GM12878 (cell line): ENCODE results near the gene FAM193A. TPM values are rescaled to one million over a fixed set of nuclear protein-coding genes. Genes with fewer than 3 reads are reported as not detected.
A peak's percentile ranks its signal among the peaks of the same experiment; 100 is the strongest.

Source experiments
- ATF3 ChIP-seq: IDR thresholded peaks from 2 replicates; pipeline ENCODE4 v1.6.1; 2011; ENCODE audit warnings: low read depth, mild to moderate bottlenecking, low read length, moderate library complexity, borderline replicate concordance; ENCODE audit errors: extremely low read depth
- ATF7 ChIP-seq: fragments of 450-650 bp; IDR thresholded peaks from 2 replicates; pipeline ENCODE4 v1.6.1; 2016; ENCODE audit warnings: low read depth, mild to moderate bottlenecking
- BMI1 ChIP-seq: fragments of 450-650 bp; IDR thresholded peaks from 2 replicates; pipeline ENCODE4 v1.6.1; 2016; ENCODE audit warnings: mild to moderate bottlenecking, moderate library complexity, borderline replicate concordance
- CEBPB ChIP-seq, 2 experiments: fragments of 150-350 bp in 1 of 2; IDR thresholded peaks; 2 replicates each; pipeline ENCODE4 v1.6.1; 2012 to 2014; ENCODE audit warnings: low read depth in 2 of 2, low read length in 2 of 2, borderline replicate concordance in 1 of 2, inconsistent platforms in 1 of 2
- CHD2 ChIP-seq: IDR thresholded peaks from 2 replicates; pipeline ENCODE4 v1.6.1; 2011; ENCODE audit warnings: low read depth, low read length, improper control_type of control experiment, borderline replicate concordance
- CREM ChIP-seq: IDR thresholded peaks from 2 replicates; pipeline ENCODE4 v1.6.1; 2014; ENCODE audit warnings: antibody characterized with exemption, low read depth
- E4F1 ChIP-seq: fragments of 450-650 bp; IDR thresholded peaks from 2 replicates; pipeline ENCODE4 v1.6.1; 2018; ENCODE audit warnings: borderline replicate concordance, mild to moderate bottlenecking; ENCODE audit not compliant: partially characterized antibody
- EGR1 ChIP-seq, 2 experiments: IDR thresholded peaks; 1 replicate in 1 of 2; 2 replicates in 1 of 2; pipeline ENCODE4 v1.6.1; 2011 to 2012; ENCODE audit warnings: low read depth in 2 of 2, low read length in 2 of 2, borderline replicate concordance in 1 of 2, mild to moderate bottlenecking in 1 of 2, moderate library complexity in 1 of 2
- ELK1 ChIP-seq: IDR thresholded peaks from 2 replicates; pipeline ENCODE4 v1.6.1; 2012; ENCODE audit warnings: low read depth, low read length, improper control_type of control experiment
- IRF5 ChIP-seq: fragments of 450-650 bp; IDR thresholded peaks from 2 replicates; pipeline ENCODE4 v1.6.1; 2017; ENCODE audit warnings: borderline replicate concordance
- LARP7 ChIP-seq: fragments of 450-650 bp; IDR thresholded peaks from 2 replicates; pipeline ENCODE4 v1.6.1; 2017; ENCODE audit warnings: mild to moderate bottlenecking
- MTA3 ChIP-seq: IDR thresholded peaks from 2 replicates; pipeline ENCODE4 v1.6.1; 2012; ENCODE audit warnings: low read length, inconsistent platforms, borderline replicate concordance
- MYC ChIP-seq: IDR thresholded peaks from 2 replicates; pipeline ENCODE4 v1.6.1; 2011; ENCODE audit warnings: mild to moderate bottlenecking, low read length, moderate library complexity, inconsistent platforms; ENCODE audit not compliant: insufficient read depth, insufficient replicate concordance, insufficient read length, severe bottlenecking
- NFIC ChIP-seq: IDR thresholded peaks from 2 replicates; pipeline ENCODE4 v1.6.1; 2012; ENCODE audit warnings: low read depth, mild to moderate bottlenecking, inconsistent platforms, low read length, moderate library complexity
- NFYB ChIP-seq: IDR thresholded peaks from 2 replicates; pipeline ENCODE4 v1.6.1; 2011; ENCODE audit warnings: low read depth, mild to moderate bottlenecking, low read length, improper control_type of control experiment, moderate library complexity; ENCODE audit not compliant: insufficient read depth
- PAX5 ChIP-seq: IDR thresholded peaks from 2 replicates; pipeline ENCODE4 v1.6.1; 2011; ENCODE audit warnings: low read depth, low read length, borderline replicate concordance
- POU2F2 ChIP-seq: IDR thresholded peaks from 3 replicates; pipeline ENCODE4 v1.6.1; 2011; ENCODE audit warnings: low read depth, mild to moderate bottlenecking, low read length, borderline replicate concordance
- RAD21 ChIP-seq: IDR thresholded peaks from 2 replicates; pipeline ENCODE4 v1.6.1; 2011; ENCODE audit warnings: mild to moderate bottlenecking, low read depth, low read length, moderate library complexity; ENCODE audit not compliant: insufficient read depth
- RBBP5 ChIP-seq: fragments of 200-600 bp; sonication (generic); conservative IDR thresholded peaks from 2 replicates; pipeline ENCODE4 v1.6.1; 2016
- RUNX3 ChIP-seq: IDR thresholded peaks from 2 replicates; pipeline ENCODE4 v1.6.1; 2012; ENCODE audit warnings: low read length, inconsistent platforms
- SP1 ChIP-seq: IDR thresholded peaks from one replicate; pipeline ENCODE4 v1.6.1; 2011; ENCODE audit warnings: low read depth, low read length
- STAT1 ChIP-seq: fragments of 450-650 bp; conservative IDR thresholded peaks from 2 replicates; pipeline ENCODE4 v1.6.1; 2014; ENCODE audit warnings: antibody characterized with exemption, mild to moderate bottlenecking
- SUZ12 ChIP-seq: fragments of 200-600 bp; sonication (generic); IDR thresholded peaks from one replicate; pipeline ENCODE4 v1.6.1; 2018; ENCODE audit warnings: antibody characterized with exemption, mild to moderate bottlenecking; ENCODE audit not compliant: unreplicated experiment
- WRNIP1 ChIP-seq: IDR thresholded peaks from 2 replicates; pipeline ENCODE4 v1.6.1; 2011; ENCODE audit warnings: low read depth, low read length, improper control_type of control experiment, borderline replicate concordance
- ZNF207 ChIP-seq: fragments of 450-650 bp; IDR thresholded peaks from 2 replicates; pipeline ENCODE4 v1.6.1; 2014; ENCODE audit warnings: antibody characterized with exemption, mild to moderate bottlenecking, borderline replicate concordance
- ZSCAN29 ChIP-seq: fragments of 450-650 bp; IDR thresholded peaks from 2 replicates; pipeline ENCODE4 v1.6.1; 2017; ENCODE audit warnings: mild to moderate bottlenecking, moderate library complexity
- polyA plus RNA-seq, 11 experiments: library from polyadenylated mRNA; depleted of rRNA in 4 of 11; unstranded in 6 of 11; stranded (reverse) in 5 of 11; fragments of >200 nt; fragmentation: Nextera tagmentation in 4 of 11; fragmentation: Illumina TruSeq in 1 of 11; extraction: Ambion mirVana in 4 of 11; extraction: Trizol in 1 of 11; gene quantifications; 1 replicate in 1 of 11; 2 replicates in 10 of 11; pipeline versions ENCODE4 v1.2.1 to v1.2.3, GENCODE V29; 2011 to 2016; ENCODE audit warnings: inconsistent platforms in 2 of 11, missing spikeins in 2 of 11, low read depth in 1 of 11
- total RNA-seq, 4 experiments: library from RNA; depleted of rRNA in 3 of 4; stranded (reverse); fragments of >200 nt in 3 of 4; fragmentation: Illumina TruSeq in 1 of 4; extraction: Trizol in 1 of 4; gene quantifications; 2 replicates each; pipeline versions ENCODE4 v1.2.1 to v1.2.3, GENCODE V29; 2013 to 2021

The FAM193A gene
- total and polyA plus RNA-seq, 10 of the 15 experiments (the other 5 are each of a cell fraction or from before 2014, with no cell fraction given), result 0.52 to 23.3 (median 7.4) TPM

- TF ChIP-seq ELK1 (no peak), ZSCAN29 (no peak), STAT1 (no peak), SP1 (no peak), ATF7 (no peak), IRF5 (no peak), CREM (no peak), SUZ12 (no peak), E4F1 (no peak), NFIC (no peak), MTA3 (no peak), ATF3 (no peak), MYC (no peak), WRNIP1 (no peak), POU2F2 (no peak), CEBPB (IDR thresholded peaks at IDR 0.05; ENCODE audit: borderline replicate concordance in 1 of 2, low read depth in 2 of 2, low read length in 2 of 2) (no peak), EGR1 (IDR thresholded peaks at IDR 0.05; ENCODE audit: borderline replicate concordance in 1 of 2, low read depth in 2 of 2, low read length in 2 of 2) (no peak), ZNF207 (no peak), NFYB (no peak), BMI1 (no peak), RBBP5 (no peak), CHD2 (no peak), LARP7 (0 out of 2 replicates have a peak, but pooled peaks have one; percentile 39), RUNX3 (peak; percentile 42), PAX5 (no peak), RAD21 (peak; percentile 57; the same call in 1 of the 2 replicates)
Measured at GRCh38 chr4:2598511-2599303, 62.3 kb downstream of the FAM193A start (continued).
